Stomach (tissue), 4 donors: ENCODE measurements around the gene NXPE3.
"Not testable (repeated sequence)": the region's sequence is repeated elsewhere in the genome, so short reads cannot be mapped to it uniquely, and the experiment has no call there.

Experiments used
- EP300 ChIP-seq: sonication (generic); formaldehyde crosslinking; IDR thresholded peaks from one replicate; pipeline ENCODE4 v1.6.1; 2017; ENCODE audit warnings: antibody characterized with exemption
- POLR2A ChIP-seq, 4 donors: fragments of 450-650 bp; IDR thresholded peaks; one replicate each; pipeline ENCODE4 v1.6.1; 2016; ENCODE audit warnings: antibody characterized with exemption in 4 of 4, control low read depth in 2 of 4, mild to moderate bottlenecking in 1 of 4, moderate library complexity in 1 of 4
- POLR2AphosphoS5 ChIP-seq, 3 donors: sonication (generic); formaldehyde crosslinking; IDR thresholded peaks; one replicate each; pipeline ENCODE4 v1.6.1; 2016; ENCODE audit warnings: antibody characterized with exemption in 3 of 3
- TF ChIP-seq, protein P1 (sequence below), 7 experiments: fragments of 450-650 bp in 4 of 7; fragments of 200-600 bp in 3 of 7; sonication (generic) in 3 of 7; IDR thresholded peaks; one replicate each; pipeline ENCODE4 v1.5.1; 2016 to 2019; ENCODE audit warnings: antibody characterized with exemption in 7 of 7, control low read depth in 2 of 7, mild to moderate bottlenecking in 1 of 7

DNA sequence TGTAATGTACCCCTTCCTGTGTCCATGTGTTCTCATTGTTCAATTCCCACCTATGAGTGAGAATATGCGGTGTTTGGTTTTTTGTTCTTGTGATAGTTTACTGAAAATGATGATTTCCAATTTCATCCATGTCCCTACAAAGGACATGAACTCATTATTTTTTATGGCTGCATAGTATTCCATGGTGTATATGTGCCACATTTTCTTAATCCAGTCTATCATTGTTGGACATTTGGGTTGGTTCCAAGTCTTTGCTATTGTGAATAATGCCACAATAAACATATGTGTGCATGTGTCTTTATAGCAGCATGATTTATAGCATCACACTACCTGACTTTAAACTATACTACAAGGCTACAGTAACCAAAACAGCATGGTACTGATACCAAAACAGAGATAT is 33.1 kb upstream of the NXPE3 start:
- TF ChIP-seq, protein P1, sequence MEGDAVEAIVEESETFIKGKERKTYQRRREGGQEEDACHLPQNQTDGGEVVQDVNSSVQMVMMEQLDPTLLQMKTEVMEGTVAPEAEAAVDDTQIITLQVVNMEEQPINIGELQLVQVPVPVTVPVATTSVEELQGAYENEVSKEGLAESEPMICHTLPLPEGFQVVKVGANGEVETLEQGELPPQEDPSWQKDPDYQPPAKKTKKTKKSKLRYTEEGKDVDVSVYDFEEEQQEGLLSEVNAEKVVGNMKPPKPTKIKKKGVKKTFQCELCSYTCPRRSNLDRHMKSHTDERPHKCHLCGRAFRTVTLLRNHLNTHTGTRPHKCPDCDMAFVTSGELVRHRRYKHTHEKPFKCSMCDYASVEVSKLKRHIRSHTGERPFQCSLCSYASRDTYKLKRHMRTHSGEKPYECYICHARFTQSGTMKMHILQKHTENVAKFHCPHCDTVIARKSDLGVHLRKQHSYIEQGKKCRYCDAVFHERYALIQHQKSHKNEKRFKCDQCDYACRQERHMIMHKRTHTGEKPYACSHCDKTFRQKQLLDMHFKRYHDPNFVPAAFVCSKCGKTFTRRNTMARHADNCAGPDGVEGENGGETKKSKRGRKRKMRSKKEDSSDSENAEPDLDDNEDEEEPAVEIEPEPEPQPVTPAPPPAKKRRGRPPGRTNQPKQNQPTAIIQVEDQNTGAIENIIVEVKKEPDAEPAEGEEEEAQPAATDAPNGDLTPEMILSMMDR (IDR thresholded peaks at IDR 0.05), result not testable (repeated sequence)
- not testable (repeated sequence) for TF ChIP-seq POLR2AphosphoS5 (IDR thresholded peaks at IDR 0.05); POLR2A (IDR thresholded peaks at IDR 0.05); EP300
